Measurements from ENCODE around the gene TNFRSF8.

GRCh38 chr1:12072741-12073140 lies 9.6 kb downstream of the TNFRSF8 start:
- no peak for TF ChIP-seq ZBTB8A (IDR thresholded peaks at IDR 0.05; ENCODE audit: partially characterized antibody)
- TF ChIP-seq TAF1 (IDR thresholded peaks at IDR 0.05; ENCODE audit: control insufficient read depth, extremely low read depth, insufficient read depth, low read length, severe bottlenecking) = no peak
- TF ChIP-seq ZBTB2 (IDR thresholded peaks at IDR 0.05) = no peak
